GM12874 (cell line): Measurements from ENCODE around the gene CUL4B.

Experiments used
- CTCF ChIP-seq: IDR thresholded peaks from 2 replicates; pipeline ENCODE4 v1.5.1; 2011; ENCODE audit warnings: low read depth, mild to moderate bottlenecking, control low read depth, low read length, moderate library complexity; ENCODE audit not compliant: insufficient read depth

The CUL4B gene

GRCh38 chrX:120560842-120561633, at the start of gene CUL4B:
CUL4B (minus strand) TSS chrX:120560962; CDS start chrX:120560638, 324 bp downstream.
- no peak for TF ChIP-seq CTCF

- no peak for TF ChIP-seq CTCF
Measured at GRCh38 chrX:120604361-120604782, 43.6 kb upstream of the CUL4B start.

- no peak for TF ChIP-seq CTCF
Measured at GRCh38 chrX:120603707-120604360, 43.1 kb upstream of the CUL4B start, which contains the start of gene MCTS1. MCTS1 (plus strand) TSS chrX:120604101; CDS start chrX:120604237, 136 bp downstream.

GRCh38 chrX:120585702-120586101, 24.9 kb upstream of the CUL4B start:
- no peak for TF ChIP-seq CTCF

GRCh38 chrX:120575379-120576114, 14.8 kb upstream of the CUL4B start:
- no peak for TF ChIP-seq CTCF

- no peak for TF ChIP-seq CTCF
Measured at GRCh38 chrX:120570011-120570600, 9.3 kb upstream of the CUL4B start.

GRCh38 chrX:120568609-120569008, 7.8 kb upstream of the CUL4B start:
- no peak for TF ChIP-seq CTCF
